NK-92 (cell line): ENCODE results near the gene ANKRD34A.
"Not testable (repeated sequence)": the region's sequence is repeated elsewhere in the genome, so short reads cannot be mapped to it uniquely, and the experiment has no call there.

Experiments
- DNase-seq: peaks from one replicate; lab custom pipeline; 2025; ENCODE audit not compliant: unreplicated experiment; lab: John Stamatoyannopoulos, UW

ANKRD34A gene

GRCh38 chr1:145949219-145949618 is 15.2 kb downstream of the ANKRD34A start:
- no peak for DNase-seq

GRCh38 chr1:145947551-145947950 is 16.8 kb downstream of the ANKRD34A start:
- no peak for DNase-seq

GRCh38 chr1:145946477-145946986 is 17.8 kb downstream of the ANKRD34A start:
- no peak for DNase-seq

GRCh38 chr1:145944532-145944931 is 19.8 kb downstream of the ANKRD34A start:
- no peak for DNase-seq

- no peak for DNase-seq
These were observed 21.5 kb downstream of the ANKRD34A start for GRCh38 chr1:145942871-145943270.

- DNase-seq, result no peak
These were observed 22.0 kb downstream of the ANKRD34A start for GRCh38 chr1:145942405-145942804.

- no peak for DNase-seq
These were observed 26.9 kb downstream of the ANKRD34A start for GRCh38 chr1:145937436-145937835.

- no peak for DNase-seq
These were observed 28.1 kb downstream of the ANKRD34A start for GRCh38 chr1:145936247-145936646.

GRCh38 chr1:145935708-145936107 is 28.7 kb downstream of the ANKRD34A start:
- no peak for DNase-seq

- not testable (repeated sequence) for DNase-seq
These were observed 31.8 kb downstream of the ANKRD34A start for GRCh38 chr1:145932522-145933009.

GRCh38 chr1:145927916-145928643 is 36.3 kb downstream of the ANKRD34A start:
- no peak for DNase-seq

GRCh38 chr1:145927063-145927886 is 37.1 kb downstream of the ANKRD34A start, which contains the start of gene RBM8A:
RBM8A (minus strand) TSS chr1:145927484; CDS start chr1:145927426, 58 bp downstream.
- peak; percentile 79 for DNase-seq

- DNase-seq, result no peak
These were observed 37.7 kb downstream of the ANKRD34A start for GRCh38 chr1:145926686-145927062.

- no peak for DNase-seq
These were observed 42.1 kb downstream of the ANKRD34A start for GRCh38 chr1:145922266-145922665.

GRCh38 chr1:145920297-145920696 is 44.1 kb downstream of the ANKRD34A start:
- not testable (repeated sequence) for DNase-seq

- no peak for DNase-seq
These were observed 45.1 kb downstream of the ANKRD34A start for GRCh38 chr1:145918992-145919939.

- peak; percentile 49 for DNase-seq
These were observed 46.0 kb downstream of the ANKRD34A start, which contains the start of gene PEX11B for GRCh38 chr1:145918144-145918991. PEX11B (minus strand) TSS chr1:145918717; CDS start chr1:145918688, 29 bp downstream.

- DNase-seq, result no peak
These were observed 46.8 kb downstream of the ANKRD34A start for GRCh38 chr1:145917595-145917994.

- no peak for DNase-seq
These were observed 47.6 kb downstream of the ANKRD34A start for GRCh38 chr1:145916745-145917144.
